HG02840 (cell line): ENCODE results near the gene SSTR5.
"Not testable (repeated sequence)": the region's sequence is repeated elsewhere in the genome, so short reads cannot be mapped to it uniquely, and the experiment has no call there.

Experiments used
- ATAC-seq: cut with Tn5 transposase; IDR thresholded peaks from one replicate; pipeline ENCODE4 v1.9.1; 2021; ENCODE audit warnings: mild to moderate bottlenecking, moderate library complexity, moderate number of reproducible peaks; ENCODE audit not compliant: unreplicated experiment, low FRiP score

Gene SSTR5

GRCh38 chr16:1089439-1089821 lies 16.9 kb downstream of the SSTR5 start:
- no peak for ATAC-seq

GRCh38 chr16:1089822-1090619 lies 17.5 kb downstream of the SSTR5 start:
- no peak for ATAC-seq

- no peak for ATAC-seq
Observed at GRCh38 chr16:1090620-1091587, 18.4 kb downstream of the SSTR5 start.

GRCh38 chr16:1091992-1092552 lies 19.5 kb downstream of the SSTR5 start:
- no peak for ATAC-seq

GRCh38 chr16:1092685-1093283 lies 20.2 kb downstream of the SSTR5 start:
- not testable (repeated sequence) for ATAC-seq

- ATAC-seq: no peak
Observed at GRCh38 chr16:1093284-1094123, 21.0 kb downstream of the SSTR5 start.

- ATAC-seq: no peak
Observed at GRCh38 chr16:1094124-1094479, 21.6 kb downstream of the SSTR5 start.

GRCh38 chr16:1094601-1095449 lies 22.3 kb downstream of the SSTR5 start:
- ATAC-seq: no peak

- ATAC-seq: no peak
Observed at GRCh38 chr16:1095450-1096168, 23.1 kb downstream of the SSTR5 start.

GRCh38 chr16:1096169-1097082 lies 23.9 kb downstream of the SSTR5 start, which contains the start of gene C1QTNF8:
C1QTNF8 (minus strand) TSS chr16:1096244; CDS start chr16:1094922, 1,322 bp downstream.
- ATAC-seq: no peak

GRCh38 chr16:1097156-1097555 lies 24.6 kb downstream of the SSTR5 start:
- no peak for ATAC-seq

- ATAC-seq: no peak
Observed at GRCh38 chr16:1097800-1098199, 25.3 kb downstream of the SSTR5 start.

GRCh38 chr16:1098266-1098991 lies 25.9 kb downstream of the SSTR5 start:
- ATAC-seq: no peak

- no peak for ATAC-seq
Observed at GRCh38 chr16:1099189-1100083, 26.9 kb downstream of the SSTR5 start.

- no peak for ATAC-seq
Observed at GRCh38 chr16:1100084-1100800, 27.7 kb downstream of the SSTR5 start.
